ENCODE data around the gene MUC5AC.
"Not testable (repeated sequence)": the region's sequence is repeated elsewhere in the genome, so short reads cannot be mapped to it uniquely, and the experiment has no call there.

DNA sequence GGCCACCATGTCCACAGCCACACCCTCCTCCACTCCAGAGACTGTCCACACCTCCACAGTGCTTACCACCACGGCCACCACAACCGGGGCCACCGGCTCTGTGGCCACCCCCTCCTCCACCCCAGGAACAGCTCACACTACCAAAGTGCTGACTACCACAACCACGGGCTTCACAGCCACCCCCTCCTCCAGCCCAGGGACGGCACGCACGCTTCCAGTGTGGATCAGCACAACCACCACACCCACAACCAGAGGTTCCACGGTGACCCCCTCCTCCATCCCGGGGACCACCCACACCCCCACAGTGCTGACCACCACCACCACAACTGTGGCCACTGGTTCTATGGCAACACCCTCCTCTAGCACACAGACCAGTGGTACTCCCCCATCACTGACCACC, 86.8 kb downstream of the MUC5AC start:
- TF ChIP-seq, protein P1, sequence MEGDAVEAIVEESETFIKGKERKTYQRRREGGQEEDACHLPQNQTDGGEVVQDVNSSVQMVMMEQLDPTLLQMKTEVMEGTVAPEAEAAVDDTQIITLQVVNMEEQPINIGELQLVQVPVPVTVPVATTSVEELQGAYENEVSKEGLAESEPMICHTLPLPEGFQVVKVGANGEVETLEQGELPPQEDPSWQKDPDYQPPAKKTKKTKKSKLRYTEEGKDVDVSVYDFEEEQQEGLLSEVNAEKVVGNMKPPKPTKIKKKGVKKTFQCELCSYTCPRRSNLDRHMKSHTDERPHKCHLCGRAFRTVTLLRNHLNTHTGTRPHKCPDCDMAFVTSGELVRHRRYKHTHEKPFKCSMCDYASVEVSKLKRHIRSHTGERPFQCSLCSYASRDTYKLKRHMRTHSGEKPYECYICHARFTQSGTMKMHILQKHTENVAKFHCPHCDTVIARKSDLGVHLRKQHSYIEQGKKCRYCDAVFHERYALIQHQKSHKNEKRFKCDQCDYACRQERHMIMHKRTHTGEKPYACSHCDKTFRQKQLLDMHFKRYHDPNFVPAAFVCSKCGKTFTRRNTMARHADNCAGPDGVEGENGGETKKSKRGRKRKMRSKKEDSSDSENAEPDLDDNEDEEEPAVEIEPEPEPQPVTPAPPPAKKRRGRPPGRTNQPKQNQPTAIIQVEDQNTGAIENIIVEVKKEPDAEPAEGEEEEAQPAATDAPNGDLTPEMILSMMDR (IDR thresholded peaks at IDR 0.05; ENCODE audit: low read depth, low read length) = not testable (repeated sequence)
- TF ChIP-seq POLR2A (IDR thresholded peaks at IDR 0.05; ENCODE audit: extremely low read depth, insufficient read length); MYC (IDR thresholded peaks at IDR 0.05; ENCODE audit: low read depth, low read length); MAX (IDR thresholded peaks at IDR 0.05; ENCODE audit: low read depth, low read length): not testable (repeated sequence)

Data from NB4 (cell line).